ENCODE results near the gene CYP26B1. TPM values are rescaled to one million over a fixed set of nuclear protein-coding genes. Genes with fewer than 3 reads are reported as not detected.
A peak's percentile ranks its signal among the peaks of the same experiment; 100 is the strongest.

CYP26B1 gene
- total RNA-seq, 1 experiment from 2014 or later: 0.42 TPM

DNA sequence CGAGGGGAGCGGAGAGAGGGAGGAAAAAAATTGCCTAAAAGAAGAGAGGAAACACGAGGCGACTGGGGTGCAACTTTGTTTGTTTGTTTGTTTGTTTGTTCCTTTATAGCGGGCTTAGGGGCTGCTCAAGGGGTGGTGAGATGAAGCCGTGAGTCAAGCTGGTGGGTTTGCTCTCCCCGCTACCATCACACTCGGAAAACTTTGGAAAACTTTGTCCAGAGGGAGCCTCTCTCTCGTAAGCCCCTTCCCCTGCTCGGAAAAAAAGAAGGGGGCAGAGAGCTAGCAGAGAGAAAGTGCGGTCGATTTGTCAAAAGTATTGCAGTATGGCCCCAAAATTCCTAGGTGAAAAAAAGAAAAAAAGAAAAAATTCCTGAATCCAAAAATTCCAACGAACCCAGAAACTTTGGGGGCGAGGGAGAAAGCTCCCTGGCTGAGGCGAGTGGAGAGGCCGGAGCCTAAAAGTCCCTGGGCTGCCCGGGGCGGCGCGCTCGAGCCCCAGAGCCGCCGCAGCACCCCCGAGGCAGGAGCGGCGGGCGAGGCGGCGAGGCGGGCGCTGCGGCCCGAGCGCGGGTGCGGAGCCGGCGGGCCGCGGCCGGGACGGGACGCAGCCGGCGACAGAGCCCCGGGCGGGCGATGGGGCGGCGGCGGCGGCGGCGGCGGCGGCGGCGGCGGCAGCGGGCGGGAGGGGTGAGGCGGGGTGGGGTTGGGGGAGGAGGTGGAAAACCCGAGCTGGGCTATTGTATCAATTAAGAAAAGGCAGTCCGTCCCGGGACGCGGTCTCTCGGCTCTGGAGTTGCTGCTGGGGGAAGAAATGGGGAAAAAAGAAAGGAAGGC, 558 bp upstream of the CYP26B1 start:
- H3K9me3 Mint-ChIP-seq: no peaks in the 10 kb centered on the region
- peaks cover 92% of the 10 kb centered on the region for H3K27me3 Mint-ChIP-seq (ENCODE audit: low read depth)
- H3K4me3 Mint-ChIP-seq: peak overlapping the region; percentile 80
- ChIA-PET CTCF (interaction anchor here (0.7 to 4.1 kb wide), 4 partner anchors 11 to 618 kb away, joined by 3 to 68 read pairs (median 6); no protein-coding TSS in a partner anchor), POLR2A (no interaction called here)
- ATAC-seq (no peak), DNase-seq (ENCODE audit: low spot score) (peak; percentile 25)
- H3K36me3 Mint-ChIP-seq: no peaks in the 10 kb centered on the region
- H3K4me1 Mint-ChIP-seq: peaks cover 36% of the 10 kb centered on the region
- no peak overlapping the region for H3K27ac Mint-ChIP-seq
- TF ChIP-seq CREM (CRISPR knock-in tag; IDR thresholded peaks at IDR 0.05) (no peak), OVOL2 (CRISPR knock-in tag; IDR thresholded peaks at IDR 0.05; ENCODE audit: borderline replicate concordance) (no peak), FOXK1 (CRISPR knock-in tag; IDR thresholded peaks at IDR 0.05) (no peak), ZNF138 (CRISPR knock-in tag; conservative IDR thresholded peaks at IDR 0.05) (no peak)

DNA sequence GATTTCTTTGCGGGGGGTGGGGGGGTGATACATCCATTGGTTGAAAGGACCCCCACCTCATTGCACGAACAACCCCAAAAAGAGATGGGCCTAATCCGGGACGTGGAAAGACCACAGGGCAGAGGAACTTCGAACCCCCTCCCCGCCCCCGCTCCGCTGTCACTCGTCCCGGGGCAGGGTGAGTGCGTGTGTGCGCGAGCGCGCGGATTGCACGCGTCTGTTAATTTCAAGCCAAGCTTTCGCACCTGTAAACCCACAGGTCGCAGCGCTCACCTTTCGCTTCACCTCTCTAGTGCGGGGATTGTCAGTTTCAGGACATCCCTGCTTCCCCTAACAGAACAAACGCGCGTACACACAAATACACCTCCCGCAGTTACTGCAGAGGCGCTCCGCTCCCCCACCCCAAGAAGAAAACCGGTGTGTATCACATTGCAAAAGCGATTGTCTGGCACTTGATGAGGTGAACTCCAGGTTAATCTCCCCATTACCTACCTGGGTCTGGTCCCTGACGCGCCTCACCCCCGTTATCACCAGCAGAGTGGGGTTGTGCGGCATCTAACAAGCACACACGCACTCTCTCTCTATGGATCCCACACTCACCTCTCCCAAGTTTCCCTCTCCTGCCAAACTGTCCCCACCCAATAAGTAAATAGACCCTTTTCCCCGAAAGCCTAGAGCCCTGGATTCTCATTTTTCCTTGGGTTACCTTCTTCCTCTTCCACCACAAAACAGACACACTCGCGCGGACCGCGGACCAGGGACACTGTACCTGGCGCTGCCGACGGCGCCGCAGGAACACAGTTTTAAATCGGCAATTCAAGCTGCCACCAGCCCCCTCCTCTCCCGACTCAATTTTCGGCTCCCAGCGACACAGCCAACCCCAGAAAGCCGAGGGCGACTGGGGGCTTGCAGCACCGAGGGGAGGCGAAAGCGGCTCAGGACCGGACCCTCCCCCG, 1.0 kb downstream of the CYP26B1 start:
- peak; percentile 58 for DNase-seq (ENCODE audit: low spot score)
- Mint-ChIP-seq H3K4me1 (peaks cover 45% of the 10 kb centered on the region), H3K27me3 (ENCODE audit: low read depth) (peaks cover 95% of the 10 kb centered on the region), H3K27ac (no peak overlapping the region), H3K36me3 (no peaks in the 10 kb centered on the region), H3K9me3 (no peaks in the 10 kb centered on the region), H3K4me3 (peak overlapping the region; percentile 74)
- ChIA-PET POLR2A (no interaction called here), CTCF (interaction anchor here (0.6 to 4.1 kb wide), 3 partner anchors 10 to 1166 kb away, joined by 4 to 68 read pairs (median 8); no protein-coding TSS in a partner anchor)
- TF ChIP-seq, protein P1, sequence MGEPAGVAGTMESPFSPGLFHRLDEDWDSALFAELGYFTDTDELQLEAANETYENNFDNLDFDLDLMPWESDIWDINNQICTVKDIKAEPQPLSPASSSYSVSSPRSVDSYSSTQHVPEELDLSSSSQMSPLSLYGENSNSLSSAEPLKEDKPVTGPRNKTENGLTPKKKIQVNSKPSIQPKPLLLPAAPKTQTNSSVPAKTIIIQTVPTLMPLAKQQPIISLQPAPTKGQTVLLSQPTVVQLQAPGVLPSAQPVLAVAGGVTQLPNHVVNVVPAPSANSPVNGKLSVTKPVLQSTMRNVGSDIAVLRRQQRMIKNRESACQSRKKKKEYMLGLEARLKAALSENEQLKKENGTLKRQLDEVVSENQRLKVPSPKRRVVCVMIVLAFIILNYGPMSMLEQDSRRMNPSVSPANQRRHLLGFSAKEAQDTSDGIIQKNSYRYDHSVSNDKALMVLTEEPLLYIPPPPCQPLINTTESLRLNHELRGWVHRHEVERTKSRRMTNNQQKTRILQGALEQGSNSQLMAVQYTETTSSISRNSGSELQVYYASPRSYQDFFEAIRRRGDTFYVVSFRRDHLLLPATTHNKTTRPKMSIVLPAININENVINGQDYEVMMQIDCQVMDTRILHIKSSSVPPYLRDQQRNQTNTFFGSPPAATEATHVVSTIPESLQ (CRISPR knock-in tag; IDR thresholded peaks at IDR 0.05): no peak
- TF ChIP-seq OVOL2 (CRISPR knock-in tag; IDR thresholded peaks at IDR 0.05; ENCODE audit: borderline replicate concordance) (no peak), ZSCAN18 (CRISPR knock-in tag; IDR thresholded peaks at IDR 0.05) (no peak), IRF2 (CRISPR knock-in tag; IDR thresholded peaks at IDR 0.05; ENCODE audit: borderline replicate concordance, low read depth) (no peak), FOXJ3 (CRISPR knock-in tag; IDR thresholded peaks at IDR 0.05; ENCODE audit: borderline replicate concordance) (no peak), TEAD4 (CRISPR knock-in tag; IDR thresholded peaks at IDR 0.05) (no peak), ZBTB21 (CRISPR knock-in tag; IDR thresholded peaks at IDR 0.05; ENCODE audit: borderline replicate concordance) (no peak)
- TF ChIP-seq, protein P2, sequence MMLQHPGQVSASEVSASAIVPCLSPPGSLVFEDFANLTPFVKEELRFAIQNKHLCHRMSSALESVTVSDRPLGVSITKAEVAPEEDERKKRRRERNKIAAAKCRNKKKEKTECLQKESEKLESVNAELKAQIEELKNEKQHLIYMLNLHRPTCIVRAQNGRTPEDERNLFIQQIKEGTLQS (CRISPR knock-in tag; conservative IDR thresholded peaks at IDR 0.05): no peak
- TF ChIP-seq, protein P3, sequence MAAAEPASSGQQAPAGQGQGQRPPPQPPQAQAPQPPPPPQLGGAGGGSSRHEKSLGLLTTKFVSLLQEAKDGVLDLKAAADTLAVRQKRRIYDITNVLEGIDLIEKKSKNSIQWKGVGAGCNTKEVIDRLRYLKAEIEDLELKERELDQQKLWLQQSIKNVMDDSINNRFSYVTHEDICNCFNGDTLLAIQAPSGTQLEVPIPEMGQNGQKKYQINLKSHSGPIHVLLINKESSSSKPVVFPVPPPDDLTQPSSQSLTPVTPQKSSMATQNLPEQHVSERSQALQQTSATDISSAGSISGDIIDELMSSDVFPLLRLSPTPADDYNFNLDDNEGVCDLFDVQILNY (CRISPR knock-in tag; IDR thresholded peaks at IDR 0.05): no peak
- TF ChIP-seq, protein P4, sequence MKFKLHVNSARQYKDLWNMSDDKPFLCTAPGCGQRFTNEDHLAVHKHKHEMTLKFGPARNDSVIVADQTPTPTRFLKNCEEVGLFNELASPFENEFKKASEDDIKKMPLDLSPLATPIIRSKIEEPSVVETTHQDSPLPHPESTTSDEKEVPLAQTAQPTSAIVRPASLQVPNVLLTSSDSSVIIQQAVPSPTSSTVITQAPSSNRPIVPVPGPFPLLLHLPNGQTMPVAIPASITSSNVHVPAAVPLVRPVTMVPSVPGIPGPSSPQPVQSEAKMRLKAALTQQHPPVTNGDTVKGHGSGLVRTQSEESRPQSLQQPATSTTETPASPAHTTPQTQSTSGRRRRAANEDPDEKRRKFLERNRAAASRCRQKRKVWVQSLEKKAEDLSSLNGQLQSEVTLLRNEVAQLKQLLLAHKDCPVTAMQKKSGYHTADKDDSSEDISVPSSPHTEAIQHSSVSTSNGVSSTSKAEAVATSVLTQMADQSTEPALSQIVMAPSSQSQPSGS (CRISPR knock-in tag; IDR thresholded peaks at IDR 0.05; ENCODE audit: borderline replicate concordance, low read depth): no peak
- TF ChIP-seq, protein P5, sequence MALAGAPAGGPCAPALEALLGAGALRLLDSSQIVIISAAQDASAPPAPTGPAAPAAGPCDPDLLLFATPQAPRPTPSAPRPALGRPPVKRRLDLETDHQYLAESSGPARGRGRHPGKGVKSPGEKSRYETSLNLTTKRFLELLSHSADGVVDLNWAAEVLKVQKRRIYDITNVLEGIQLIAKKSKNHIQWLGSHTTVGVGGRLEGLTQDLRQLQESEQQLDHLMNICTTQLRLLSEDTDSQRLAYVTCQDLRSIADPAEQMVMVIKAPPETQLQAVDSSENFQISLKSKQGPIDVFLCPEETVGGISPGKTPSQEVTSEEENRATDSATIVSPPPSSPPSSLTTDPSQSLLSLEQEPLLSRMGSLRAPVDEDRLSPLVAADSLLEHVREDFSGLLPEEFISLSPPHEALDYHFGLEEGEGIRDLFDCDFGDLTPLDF (CRISPR knock-in tag; IDR thresholded peaks at IDR 0.05): no peak
- TF ChIP-seq, protein P6, sequence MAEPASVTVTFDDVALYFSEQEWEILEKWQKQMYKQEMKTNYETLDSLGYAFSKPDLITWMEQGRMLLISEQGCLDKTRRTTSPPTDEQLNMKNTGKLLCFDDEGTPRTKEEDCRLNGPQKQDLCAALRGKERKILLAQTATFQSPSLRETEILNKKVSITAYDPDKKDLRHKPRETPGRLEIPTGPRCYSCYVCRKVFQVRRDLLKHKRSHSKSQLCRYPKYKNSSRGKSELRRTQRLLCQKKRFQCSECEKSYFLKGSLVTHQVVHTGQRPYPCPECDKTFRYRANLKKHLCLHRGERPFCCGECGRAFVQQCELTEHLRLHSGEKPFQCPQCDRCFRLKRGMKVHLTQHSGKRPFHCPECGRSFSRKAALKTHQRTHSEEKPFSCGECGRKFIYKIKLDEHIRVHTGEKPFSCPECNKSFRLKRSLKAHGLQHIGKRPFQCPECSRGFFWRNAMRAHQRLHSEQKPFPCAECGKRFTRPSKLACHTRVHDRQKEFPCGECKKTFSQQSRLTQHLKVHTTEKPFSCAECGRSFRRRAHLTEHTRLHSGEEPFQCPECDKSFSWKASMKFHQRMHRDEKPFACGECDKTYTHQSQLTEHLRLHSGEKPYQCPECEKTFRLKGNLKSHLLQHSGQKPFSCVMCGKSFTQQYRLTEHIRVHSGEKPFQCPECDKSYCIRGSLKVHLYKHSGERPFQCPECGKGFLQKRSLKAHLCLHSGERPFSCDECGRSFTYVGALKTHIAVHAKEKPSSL (CRISPR knock-in tag; conservative IDR thresholded peaks at IDR 0.05): no peak
- TF ChIP-seq, protein P7, sequence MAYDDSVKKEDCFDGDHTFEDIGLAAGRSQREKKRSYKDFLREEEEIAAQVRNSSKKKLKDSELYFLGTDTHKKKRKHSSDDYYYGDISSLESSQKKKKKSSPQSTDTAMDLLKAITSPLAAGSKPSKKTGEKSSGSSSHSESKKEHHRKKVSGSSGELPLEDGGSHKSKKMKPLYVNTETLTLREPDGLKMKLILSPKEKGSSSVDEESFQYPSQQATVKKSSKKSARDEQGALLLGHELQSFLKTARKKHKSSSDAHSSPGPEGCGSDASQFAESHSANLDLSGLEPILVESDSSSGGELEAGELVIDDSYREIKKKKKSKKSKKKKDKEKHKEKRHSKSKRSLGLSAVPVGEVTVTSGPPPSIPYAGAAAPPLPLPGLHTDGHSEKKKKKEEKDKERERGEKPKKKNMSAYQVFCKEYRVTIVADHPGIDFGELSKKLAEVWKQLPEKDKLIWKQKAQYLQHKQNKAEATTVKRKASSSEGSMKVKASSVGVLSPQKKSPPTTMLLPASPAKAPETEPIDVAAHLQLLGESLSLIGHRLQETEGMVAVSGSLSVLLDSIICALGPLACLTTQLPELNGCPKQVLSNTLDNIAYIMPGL (CRISPR knock-in tag; IDR thresholded peaks at IDR 0.05): no peak
- ATAC-seq: no peak

All from WTC11 (cell line).